Esophagus squamous epithelium (tissue), 5 donors: ENCODE data around the gene MCC. TPM values are rescaled to one million over a fixed set of nuclear protein-coding genes. Genes with fewer than 3 reads are reported as not detected.

Experiments
- DNase-seq: peaks from one replicate; lab custom pipeline; 2025; lab: John Stamatoyannopoulos, UW
- H3K27ac ChIP-seq, 4 donors: fragments of 200-600 bp; sonication (generic); one replicate each; pipeline ENCODE4 v1.5.1; 2016 to 2019; ENCODE audit warnings: mild to moderate bottlenecking in 1 of 4
- H3K27me3 ChIP-seq, 4 donors: fragments of 200-600 bp; sonication (generic); 1 replicate in 3 of 4; 2 replicates in 1 of 4; pipeline versions ENCODE4 v1.5.1 to v1.6.0; 2017 to 2021; ENCODE audit warnings: antibody characterized with exemption in 1 of 4
- H3K36me3 ChIP-seq, 3 donors: fragments of 200-600 bp; sonication (generic); one replicate each; pipeline ENCODE4 v1.5.1; 2016 to 2019
- H3K4me1 ChIP-seq, 3 donors: fragments of 200-600 bp; sonication (generic); one replicate each; pipeline ENCODE4 v1.5.1; 2017 to 2019
- H3K4me3 ChIP-seq, 4 donors: fragments of 200-600 bp; sonication (generic); 1 replicate in 3 of 4; 2 replicates in 1 of 4; pipeline ENCODE4 v1.5.1; 2016 to 2019; ENCODE audit warnings: mild to moderate bottlenecking in 2 of 4, moderate library complexity in 1 of 4
- H3K9me3 ChIP-seq, 3 donors: fragments of 200-600 bp; sonication (generic); one replicate each; pipeline ENCODE4 v1.5.1; 2016 to 2019
- CTCF ChIP-seq, 6 experiments: fragments of 450-650 bp in 4 of 6; fragments of 200-600 bp in 2 of 6; sonication (generic) in 2 of 6; IDR thresholded peaks; one replicate each; pipeline ENCODE4 v1.5.1; 2016 to 2019; ENCODE audit warnings: antibody characterized with exemption in 6 of 6, mild to moderate bottlenecking in 4 of 6, moderate library complexity in 4 of 6
- POLR2A ChIP-seq, 4 donors: fragments of 450-650 bp; IDR thresholded peaks; one replicate each; pipeline ENCODE4 v1.6.1; 2017; ENCODE audit warnings: antibody characterized with exemption in 4 of 4, mild to moderate bottlenecking in 4 of 4, moderate library complexity in 3 of 4
- WGBS, 2 donors: methylation state at CpG; one replicate each; pipeline ENCODE4 v1.1.5; 2018; 5-methylcytosine and 5-hydroxymethylcytosine counted together
- intact Hi-C: fragments of 100-400 bp; cut with DNase I; formaldehyde crosslinking; loops from one replicate; pipeline ENCODE4 v1.15.0; 2022
- total RNA-seq, 4 donors: library from RNA; depleted of rRNA; stranded (reverse); fragments of >200 nt; gene quantifications; one replicate each; pipeline ENCODE4 v1.1.0, GENCODE V29; 2016
- donor health status: DM: yes; HTN: yes; CAD: no.

The MCC gene
- total RNA-seq, 4 donors from 2014 or later = 41.6 to 45.4 (median 43.4) TPM

GRCh38 chr5:113067635-113068344, 420.5 kb downstream of the MCC start:
- 77 to 88% methylated on average over 15 to 19 of the region's 19 CpGs for WGBS, 2 donors

DNA sequence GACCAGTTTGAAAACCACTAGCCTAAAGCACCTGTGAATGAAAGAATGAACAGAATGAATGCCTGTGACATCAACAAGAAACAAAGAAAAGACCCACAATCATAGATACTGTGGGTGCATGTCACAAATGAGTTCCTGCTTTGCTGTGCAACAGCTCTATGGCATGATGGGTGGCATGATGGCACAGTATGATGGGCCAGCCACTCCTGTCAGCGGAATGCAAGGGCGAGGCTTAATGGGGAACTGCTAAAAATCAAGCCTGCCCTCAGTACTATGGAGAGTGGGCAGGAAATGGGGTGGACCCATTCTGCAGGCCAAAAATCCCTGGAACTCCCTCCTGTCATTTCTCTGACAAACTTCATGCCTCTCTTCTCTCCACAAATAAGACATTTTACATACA, 422.6 kb downstream of the MCC start:
- no peak for TF ChIP-seq CTCF (IDR thresholded peaks at IDR 0.05)
- Histone ChIP-seq H3K36me3 (peaks cover 0 to 100% (median 5%) of the 10 kb centered on the region in 3 donors), H3K27ac (no peak overlapping the region), H3K27me3 (no peaks in the 10 kb centered on the region), H3K4me1 (peaks cover 0 to 6% (median 0%) of the 10 kb centered on the region in 3 donors), H3K4me3 (no peak overlapping the region), H3K9me3 (no peaks in the 10 kb centered on the region)
- WGBS, 2 donors = 84 to 85% methylated on average over 2 of the region's 2 CpGs
- DNase-seq = no peak
- intact Hi-C loops = no loop called here

More at GRCh38 chr5:113067635-113068344, 420.5 kb downstream of the MCC start:
- H3K27ac ChIP-seq = peak overlapping the region in 1 of 4 donors; percentile 43
- no peak for TF ChIP-seq POLR2A (IDR thresholded peaks at IDR 0.05)
- no peak for TF ChIP-seq CTCF (IDR thresholded peaks at IDR 0.05)
- DNase-seq = no peak
- H3K4me3 ChIP-seq = no peak overlapping the region
- peaks cover 0 to 6% (median 0%) of the 10 kb centered on the region in 3 donors for H3K4me1 ChIP-seq
- peaks cover 0 to 100% (median 0%) of the 10 kb centered on the region in 3 donors for H3K36me3 ChIP-seq
- no peaks in the 10 kb centered on the region for H3K27me3 ChIP-seq
- no peaks in the 10 kb centered on the region for H3K9me3 ChIP-seq
- intact Hi-C loops = no loop called here

- H3K27ac ChIP-seq = no peak overlapping the region
- intact Hi-C loops = no loop called here
- no peaks in the 10 kb centered on the region for H3K9me3 ChIP-seq
- H3K27me3 ChIP-seq = no peaks in the 10 kb centered on the region
- H3K36me3 ChIP-seq = peaks cover 0 to 100% (median 5%) of the 10 kb centered on the region in 3 donors
- TF ChIP-seq CTCF (IDR thresholded peaks at IDR 0.05) (no peak), POLR2A (IDR thresholded peaks at IDR 0.05) (no peak)
- no peak overlapping the region for H3K4me3 ChIP-seq
- DNase-seq = no peak
- WGBS, 2 donors = 88 to 100% methylated on average over 1 of the region's 1 CpG
- peaks cover 0 to 7% (median 0%) of the 10 kb centered on the region in 3 donors for H3K4me1 ChIP-seq
Measured at GRCh38 chr5:113064806-113065205, 423.4 kb downstream of the MCC start.

DNA sequence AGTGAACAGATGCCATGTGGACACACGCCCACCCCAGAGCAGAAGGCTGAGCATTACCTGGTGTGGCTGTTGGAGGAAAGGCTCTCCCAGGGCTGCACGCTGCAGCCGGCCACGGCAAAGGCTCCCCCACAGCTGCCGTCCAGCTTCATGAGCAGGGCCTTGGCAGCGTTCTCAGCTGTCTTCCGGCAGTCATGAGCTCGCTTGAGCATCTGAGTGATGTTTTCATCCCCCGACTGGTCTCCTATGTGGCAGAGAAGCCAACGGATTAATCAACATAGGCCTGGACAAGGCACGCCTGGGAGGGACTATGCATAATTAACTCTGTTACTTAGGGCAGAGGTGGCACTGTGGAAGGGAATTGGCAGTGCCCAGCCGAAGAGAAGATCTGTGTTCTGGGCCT, 424.3 kb downstream of the MCC start:
- no peak overlapping the region for H3K4me3 ChIP-seq
- H3K27me3 ChIP-seq = no peaks in the 10 kb centered on the region
- H3K9me3 ChIP-seq = no peaks in the 10 kb centered on the region
- intact Hi-C loops = no loop called here
- H3K36me3 ChIP-seq = peaks cover 0 to 100% (median 5%) of the 10 kb centered on the region in 3 donors
- WGBS, 2 donors = 96 to 100% methylated on average over 2 to 5 of the region's 12 CpGs
- DNase-seq = no peak
- TF ChIP-seq CTCF (IDR thresholded peaks at IDR 0.05) = no peak
- TF ChIP-seq POLR2A (IDR thresholded peaks at IDR 0.05) = no peak
- H3K4me1 ChIP-seq = peaks cover 0 to 15% (median 0%) of the 10 kb centered on the region in 3 donors
- H3K27ac ChIP-seq = no peak overlapping the region

DNA sequence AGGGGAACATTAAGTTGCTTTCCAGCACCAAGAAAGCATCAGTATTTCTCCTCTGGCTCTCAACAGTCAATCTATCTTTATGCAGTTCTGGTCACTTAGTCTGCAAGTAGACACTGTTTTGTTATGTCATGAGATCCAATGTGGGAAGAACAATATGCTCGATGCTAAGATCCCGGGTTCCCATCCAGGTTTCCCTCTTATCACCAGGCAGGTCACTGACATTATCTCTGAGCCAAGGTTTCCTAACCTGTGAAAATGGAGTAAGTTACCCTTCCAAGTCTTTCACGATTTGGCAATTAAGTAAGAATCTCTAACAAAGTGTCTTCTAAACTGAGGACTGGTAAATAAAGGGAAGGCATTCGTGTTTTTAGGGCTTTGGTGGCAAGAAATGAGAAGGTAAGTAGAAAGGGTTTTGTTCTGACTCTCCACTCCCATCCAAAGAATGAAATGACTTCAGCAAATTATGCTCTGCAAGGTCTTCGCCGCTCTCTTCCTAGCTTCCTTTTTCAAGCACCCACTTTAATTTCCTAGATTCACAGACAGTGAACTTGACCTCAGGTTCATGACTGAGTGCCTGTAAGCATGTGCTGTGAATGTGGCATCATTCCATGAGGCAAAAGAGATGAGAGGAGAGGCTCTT, 425.3 kb downstream of the MCC start:
- 88 to 91% methylated on average over 6 of the region's 6 CpGs for WGBS, 2 donors
- no peak for TF ChIP-seq CTCF (IDR thresholded peaks at IDR 0.05)
- no peak for TF ChIP-seq POLR2A (IDR thresholded peaks at IDR 0.05)
- H3K36me3 ChIP-seq = peaks cover 0 to 92% (median 5%) of the 10 kb centered on the region in 3 donors
- no peaks in the 10 kb centered on the region for H3K27me3 ChIP-seq
- no peak overlapping the region for H3K4me3 ChIP-seq
- H3K27ac ChIP-seq = no peak overlapping the region
- intact Hi-C loops = no loop called here
- no peaks in the 10 kb centered on the region for H3K9me3 ChIP-seq
- DNase-seq = no peak
- peaks cover 0 to 21% (median 6%) of the 10 kb centered on the region in 3 donors for H3K4me1 ChIP-seq
